CD14-positive monocyte (primary cell): Measurements from ENCODE around the gene CABLES2. TPM values are rescaled to one million over a fixed set of nuclear protein-coding genes. Genes with fewer than 3 reads are reported as not detected.

Experiments
- DNase-seq, 3 donors: peaks; one replicate each; pipeline ENCODE4 v3.0.0-alpha.2; 2011 to 2022
- H2AFZ ChIP-seq: 2 replicates; pipeline ENCODE4 v1.6.0; 2012; ENCODE audit warnings: mild to moderate bottlenecking, low read depth, low read length, inconsistent platforms; ENCODE audit not compliant: insufficient read depth, poor library complexity, severe bottlenecking
- H3K27ac ChIP-seq, 2 donors: 1 replicate in 1 of 2; 2 replicates in 1 of 2; pipeline ENCODE4 v1.5.1; 2012 to 2013; ENCODE audit warnings: low read length in 2 of 2, control low read depth in 1 of 2, inconsistent platforms in 1 of 2, low read depth in 1 of 2, mild to moderate bottlenecking in 1 of 2
- H3K27me3 ChIP-seq, 2 donors: one replicate each; pipeline versions ENCODE4 v1.6.0 to v1.6.1; 2011 to 2013; ENCODE audit warnings: low read length in 2 of 2; ENCODE audit not compliant: control insufficient read depth in 2 of 2, insufficient read depth in 2 of 2
- H3K36me3 ChIP-seq, 2 donors: replicated peaks in 1 of 2; 1 replicate in 1 of 2; 2 replicates in 1 of 2; pipeline versions ENCODE4 v1.5.1 to v1.6.1; 2012 to 2013; ENCODE audit warnings: low read length in 2 of 2, control low read depth in 1 of 2, inconsistent platforms in 1 of 2, mild to moderate bottlenecking in 1 of 2; ENCODE audit not compliant: insufficient read depth in 2 of 2, control insufficient read depth in 1 of 2
- H3K4me1 ChIP-seq, 2 donors: 1 replicate in 1 of 2; 2 replicates in 1 of 2; pipeline versions ENCODE4 v1.5.1 to v1.6.1; 2012 to 2013; ENCODE audit warnings: low read length in 2 of 2, control low read depth in 1 of 2, inconsistent platforms in 1 of 2, mild to moderate bottlenecking in 1 of 2, moderate library complexity in 1 of 2; ENCODE audit not compliant: insufficient read depth in 2 of 2, control insufficient read depth in 1 of 2
- H3K4me2 ChIP-seq: replicated peaks from 2 replicates; pipeline ENCODE3; 2012; ENCODE audit warnings: low read length, moderate library complexity, mild to moderate bottlenecking; ENCODE audit not compliant: poor library complexity, severe bottlenecking; ENCODE audit errors: extremely low read depth
- H3K4me3 ChIP-seq, 3 experiments: fragments of 200-600 bp in 1 of 3; sonication (generic) in 1 of 3; replicated peaks in 1 of 3; 1 replicate in 2 of 3; 2 replicates in 1 of 3; pipeline ENCODE4 v1.5.1; 2011 to 2013; ENCODE audit warnings: low read length in 3 of 3, mild to moderate bottlenecking in 3 of 3, control low read depth in 2 of 3, low read depth in 2 of 3, inconsistent platforms in 1 of 3, moderate library complexity in 1 of 3
- H3K79me2 ChIP-seq: 2 replicates; pipeline ENCODE4 v1.6.0; 2012; ENCODE audit warnings: mild to moderate bottlenecking, control low read depth, inconsistent platforms, low read length, moderate library complexity; ENCODE audit not compliant: insufficient read depth
- H3K9ac ChIP-seq: 2 replicates; pipeline ENCODE4 v1.6.0; 2017; ENCODE audit warnings: low read length, mild to moderate bottlenecking; ENCODE audit not compliant: insufficient read depth, poor library complexity, severe bottlenecking
- H3K9me3 ChIP-seq, 2 donors: replicated peaks in 1 of 2; 1 replicate in 1 of 2; 2 replicates in 1 of 2; pipeline versions ENCODE4 v1.5.1 to v1.6.1; 2012 to 2013; ENCODE audit warnings: low read length in 2 of 2, control low read depth in 1 of 2; ENCODE audit not compliant: control insufficient read depth in 1 of 2, insufficient read depth in 1 of 2
- H4K20me1 ChIP-seq: 2 replicates; pipeline ENCODE4 v1.6.0; 2012; ENCODE audit warnings: mild to moderate bottlenecking, low read length, control low read depth, moderate library complexity; ENCODE audit not compliant: insufficient read depth
- H3K27ac Mint-ChIP-seq, 7 donors: one replicate each; pipeline ENCODE4 v1.8.0; 2020; ENCODE audit warnings: mild to moderate bottlenecking in 7 of 7, mixed read lengths in 7 of 7, moderate library complexity in 6 of 7, inconsistent platforms in 2 of 7
- H3K27me3 Mint-ChIP-seq, 3 donors: one replicate each; pipeline ENCODE4 v1.8.0; 2021 to 2022; ENCODE audit warnings: low read depth in 3 of 3, mild to moderate bottlenecking in 3 of 3, mixed read lengths in 3 of 3, moderate library complexity in 3 of 3, inconsistent platforms in 1 of 3
- H3K36me3 Mint-ChIP-seq, 2 donors: one replicate each; pipeline ENCODE4 v1.8.0; 2020; ENCODE audit warnings: mixed read lengths in 2 of 2, inconsistent platforms in 1 of 2, mild to moderate bottlenecking in 1 of 2
- H3K4me1 Mint-ChIP-seq: one replicate; pipeline ENCODE4 v1.8.0; 2020; ENCODE audit warnings: mild to moderate bottlenecking, mixed read lengths
- H3K4me3 Mint-ChIP-seq, 2 donors: one replicate each; pipeline ENCODE4 v1.8.0; 2020; ENCODE audit warnings: mild to moderate bottlenecking in 2 of 2, mixed read lengths in 2 of 2, moderate library complexity in 1 of 2
- H3K9me3 Mint-ChIP-seq, 7 donors: one replicate each; pipeline ENCODE4 v1.8.0; 2020 to 2022; ENCODE audit warnings: mixed read lengths in 7 of 7, mild to moderate bottlenecking in 6 of 7, moderate library complexity in 6 of 7, inconsistent platforms in 2 of 7
- WGBS: methylation state at CpG from one replicate; pipeline ENCODE4 v1.1.5; 2013; ENCODE audit warnings: missing lambda C conversion rate; ENCODE audit not compliant: insufficient coverage; 5-methylcytosine and 5-hydroxymethylcytosine counted together
- intact Hi-C, 2 donors: fragments of 100-400 bp; cut with micrococcal nuclease; formaldehyde crosslinking; loops; one replicate each; pipeline versions ENCODE4 v1.15.0 to v1.15.1; 2023
- polyA plus RNA-seq, 3 donors: library from polyadenylated mRNA; depleted of rRNA in 1 of 3; unstranded in 2 of 3; stranded (reverse) in 1 of 3; fragments of 300-500 nt in 2 of 3; fragments of >200 nt in 1 of 3; fragmentation: Illumina TruSeq in 2 of 3; gene quantifications; 1 replicate in 2 of 3; 2 replicates in 1 of 3; pipeline ENCODE4 v1.2.3, GENCODE V29; 2012 to 2021
- TF ChIP-seq, protein P1 (sequence below): fragments of 200-600 bp; IDR thresholded peaks from one replicate; pipeline ENCODE4 v1.8.0; 2022; ENCODE audit warnings: antibody characterized with exemption, mild to moderate bottlenecking

The CABLES2 gene
- polyA plus RNA-seq, 3 donors = 0.60 to 4.0 (median 0.61) TPM

DNA sequence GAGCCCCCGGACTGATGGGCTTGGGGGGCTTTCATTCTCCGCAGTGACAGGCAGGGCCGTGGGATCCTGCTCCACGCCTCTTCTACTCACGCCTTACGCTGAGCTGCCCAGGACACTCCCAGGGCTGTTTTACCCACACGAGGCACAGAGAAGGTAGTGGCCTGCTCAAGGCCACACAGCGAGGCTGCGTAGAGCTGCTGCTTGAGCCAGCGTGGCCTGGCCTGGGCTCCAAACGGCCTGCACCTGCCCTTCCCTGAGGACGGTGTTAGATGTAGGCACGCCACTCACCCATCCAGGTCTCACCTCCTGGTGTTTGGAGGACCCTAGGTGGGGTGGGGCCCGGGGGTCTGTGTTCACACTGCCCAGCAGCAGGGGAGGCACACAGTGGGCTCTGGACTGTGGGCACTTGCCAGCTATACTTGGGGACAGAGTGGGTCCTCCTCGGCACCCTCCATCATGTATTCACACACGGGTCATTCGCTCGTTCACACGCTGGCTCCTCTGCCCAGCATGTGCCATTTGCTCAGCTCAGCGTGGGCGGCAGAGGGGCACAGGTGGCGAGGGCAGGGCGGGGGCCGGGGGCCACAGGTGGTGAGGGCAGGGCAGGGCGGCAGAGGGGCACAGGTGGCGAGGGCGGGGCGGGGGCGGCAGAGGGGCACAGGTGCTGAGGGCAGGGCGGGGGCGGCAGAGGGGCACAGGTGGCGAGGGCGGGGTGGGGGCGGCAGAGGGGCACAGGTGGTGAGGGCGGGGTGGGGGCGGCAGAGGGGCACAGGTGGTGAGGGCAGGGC lies 38.7 kb upstream of the CABLES2 start:
- DNase-seq = no peak
- intact Hi-C loops = no loop called here
- no peak overlapping the region for H3K9ac ChIP-seq
- H4K20me1 ChIP-seq = no peaks in the 10 kb centered on the region
- Mint-ChIP-seq H3K9me3 (peaks cover 0 to 2% (median 0%) of the 10 kb centered on the region in 7 donors), H3K27me3 (peaks cover 3 to 13% (median 10%) of the 10 kb centered on the region in 3 donors), H3K27ac (no peak overlapping the region), H3K4me3 (no peak overlapping the region), H3K4me1 (no peaks in the 10 kb centered on the region), H3K36me3 (no peaks in the 10 kb centered on the region)
- no peaks in the 10 kb centered on the region for H3K79me2 ChIP-seq
- no peak overlapping the region for H3K4me3 ChIP-seq
- H3K36me3 ChIP-seq = no peaks in the 10 kb centered on the region
- no peaks in the 10 kb centered on the region for H3K4me1 ChIP-seq
- WGBS = 87% methylated on average over 25 of the region's 36 CpGs
- no peak overlapping the region for H3K27ac ChIP-seq
- H3K27me3 ChIP-seq = no peaks in the 10 kb centered on the region
- TF ChIP-seq, protein P1, sequence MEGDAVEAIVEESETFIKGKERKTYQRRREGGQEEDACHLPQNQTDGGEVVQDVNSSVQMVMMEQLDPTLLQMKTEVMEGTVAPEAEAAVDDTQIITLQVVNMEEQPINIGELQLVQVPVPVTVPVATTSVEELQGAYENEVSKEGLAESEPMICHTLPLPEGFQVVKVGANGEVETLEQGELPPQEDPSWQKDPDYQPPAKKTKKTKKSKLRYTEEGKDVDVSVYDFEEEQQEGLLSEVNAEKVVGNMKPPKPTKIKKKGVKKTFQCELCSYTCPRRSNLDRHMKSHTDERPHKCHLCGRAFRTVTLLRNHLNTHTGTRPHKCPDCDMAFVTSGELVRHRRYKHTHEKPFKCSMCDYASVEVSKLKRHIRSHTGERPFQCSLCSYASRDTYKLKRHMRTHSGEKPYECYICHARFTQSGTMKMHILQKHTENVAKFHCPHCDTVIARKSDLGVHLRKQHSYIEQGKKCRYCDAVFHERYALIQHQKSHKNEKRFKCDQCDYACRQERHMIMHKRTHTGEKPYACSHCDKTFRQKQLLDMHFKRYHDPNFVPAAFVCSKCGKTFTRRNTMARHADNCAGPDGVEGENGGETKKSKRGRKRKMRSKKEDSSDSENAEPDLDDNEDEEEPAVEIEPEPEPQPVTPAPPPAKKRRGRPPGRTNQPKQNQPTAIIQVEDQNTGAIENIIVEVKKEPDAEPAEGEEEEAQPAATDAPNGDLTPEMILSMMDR = no peak
- H2AFZ ChIP-seq = no peak overlapping the region
- H3K9me3 ChIP-seq = no peaks in the 10 kb centered on the region
- no peak overlapping the region for H3K4me2 ChIP-seq

DNA sequence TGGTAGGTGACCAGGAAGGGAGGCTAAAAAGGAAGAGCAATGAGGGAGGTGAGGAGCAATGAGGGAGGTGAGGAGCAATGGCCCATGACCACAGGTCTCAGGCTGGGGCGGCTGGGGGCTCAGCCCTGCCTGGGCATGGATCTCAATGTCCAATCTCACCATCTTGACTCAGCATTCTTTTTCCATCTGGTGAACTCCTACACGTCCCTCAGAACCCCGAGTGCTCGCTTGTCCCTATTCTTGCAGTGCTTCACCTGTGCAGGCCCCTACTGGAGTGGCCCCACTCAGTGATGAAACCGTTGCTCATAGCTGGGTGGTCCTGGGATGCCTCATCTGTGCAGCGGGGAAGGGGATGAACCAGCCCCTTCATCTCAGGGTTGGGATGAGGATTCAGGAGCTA lies 37.2 kb upstream of the CABLES2 start:
- H3K4me1 Mint-ChIP-seq = no peaks in the 10 kb centered on the region
- no peaks in the 10 kb centered on the region for H3K36me3 Mint-ChIP-seq
- Histone ChIP-seq H3K9ac (no peak overlapping the region), H3K4me1 (no peaks in the 10 kb centered on the region), H2AFZ (no peak overlapping the region), H3K4me2 (no peak overlapping the region), H3K27me3 (no peaks in the 10 kb centered on the region), H3K9me3 (no peaks in the 10 kb centered on the region), H3K36me3 (no peaks in the 10 kb centered on the region), H3K4me3 (no peak overlapping the region), H4K20me1 (no peaks in the 10 kb centered on the region), H3K27ac (no peak overlapping the region), H3K79me2 (no peaks in the 10 kb centered on the region)
- H3K27ac Mint-ChIP-seq = peak overlapping the region in 1 of 7 donors; percentile 19
- peaks cover 0 to 2% (median 0%) of the 10 kb centered on the region in 7 donors for H3K9me3 Mint-ChIP-seq
- no peak overlapping the region for H3K4me3 Mint-ChIP-seq
- no peak for DNase-seq
- TF ChIP-seq, protein P1 = no peak
- WGBS = 100% methylated on average over 5 of the region's 6 CpGs
- intact Hi-C loops = no loop called here
- peaks cover 3 to 13% (median 6%) of the 10 kb centered on the region in 3 donors for H3K27me3 Mint-ChIP-seq
